Endothelial cell (in vitro differentiated cells): ENCODE measurements around the gene INTS6. TPM values are rescaled to one million over a fixed set of nuclear protein-coding genes. Genes with fewer than 3 reads are reported as not detected.

ENCODE experiments used
- DNase-seq: peaks from one replicate; pipeline ENCODE4 v3.0.0; 2021; ENCODE audit warnings: low spot score
- H3K27ac Mint-ChIP-seq: one replicate; pipeline ENCODE4 v1.8.0; 2021; ENCODE audit warnings: mixed read lengths, inconsistent platforms; ENCODE audit not compliant: unreplicated experiment
- H3K27me3 Mint-ChIP-seq: one replicate; pipeline ENCODE4 v1.8.0; 2021; ENCODE audit warnings: mild to moderate bottlenecking, moderate library complexity, mixed read lengths, inconsistent platforms; ENCODE audit not compliant: unreplicated experiment
- H3K36me3 Mint-ChIP-seq: one replicate; pipeline ENCODE4 v1.8.0; 2021; ENCODE audit warnings: mild to moderate bottlenecking, low read depth, mixed read lengths, inconsistent platforms; ENCODE audit not compliant: unreplicated experiment
- H3K4me1 Mint-ChIP-seq: one replicate; pipeline ENCODE4 v1.8.0; 2021; ENCODE audit warnings: mild to moderate bottlenecking, mixed read lengths, inconsistent platforms; ENCODE audit not compliant: unreplicated experiment
- H3K4me3 Mint-ChIP-seq: one replicate; pipeline ENCODE4 v1.8.0; 2021; ENCODE audit warnings: mild to moderate bottlenecking, mixed read lengths, inconsistent platforms; ENCODE audit not compliant: unreplicated experiment
- H3K9me3 Mint-ChIP-seq: one replicate; pipeline ENCODE4 v1.8.0; 2021; ENCODE audit warnings: mixed read lengths, inconsistent platforms; ENCODE audit not compliant: unreplicated experiment
- total RNA-seq: library from RNA; stranded (reverse); fragmentation: NEBNext Ultra II Directional; extraction: Animal tissue kit (Norgen Biotek cat#: 25700); gene quantifications from one replicate; pipeline ENCODE4 v1.2.1, GENCODE V29; 2021; ENCODE audit not compliant: unreplicated experiment
- TF ChIP-seq, protein P1 (sequence below): fragments of 200-600 bp; sonication (generic); IDR thresholded peaks from one replicate; pipeline ENCODE4 v1.5.0; 2021; ENCODE audit warnings: antibody characterized with exemption; ENCODE audit not compliant: unreplicated experiment

The INTS6 gene
- total RNA-seq, 1 donor from 2014 or later = 45.0 TPM

DNA sequence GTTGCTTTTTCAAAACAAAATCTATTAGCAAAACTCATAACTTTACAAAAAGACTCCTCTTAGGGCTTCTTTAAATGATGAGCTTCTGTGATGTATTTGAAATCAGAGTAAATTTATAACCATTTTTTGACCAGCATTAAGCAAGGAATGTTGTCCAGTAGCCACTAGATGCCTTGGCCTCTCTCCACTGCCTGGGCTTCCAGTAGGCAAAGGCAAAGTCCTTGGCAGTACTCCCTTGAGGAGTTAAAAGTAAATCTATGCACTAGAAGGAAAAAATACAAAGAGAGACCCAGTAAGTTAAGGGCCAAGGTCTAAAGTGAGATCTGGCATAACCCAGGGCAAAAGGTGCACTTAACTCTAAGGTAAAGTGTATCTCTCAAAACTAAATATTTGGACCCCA, 103.8 kb downstream of the INTS6 start:
- Mint-ChIP-seq H3K36me3 (no peaks in the 10 kb centered on the region), H3K4me3 (no peak overlapping the region), H3K4me1 (peaks cover 3% of the 10 kb centered on the region), H3K27me3 (peaks cover 3% of the 10 kb centered on the region), H3K9me3 (no peaks in the 10 kb centered on the region), H3K27ac (no peak overlapping the region)
- DNase-seq = no peak
- TF ChIP-seq, protein P1, sequence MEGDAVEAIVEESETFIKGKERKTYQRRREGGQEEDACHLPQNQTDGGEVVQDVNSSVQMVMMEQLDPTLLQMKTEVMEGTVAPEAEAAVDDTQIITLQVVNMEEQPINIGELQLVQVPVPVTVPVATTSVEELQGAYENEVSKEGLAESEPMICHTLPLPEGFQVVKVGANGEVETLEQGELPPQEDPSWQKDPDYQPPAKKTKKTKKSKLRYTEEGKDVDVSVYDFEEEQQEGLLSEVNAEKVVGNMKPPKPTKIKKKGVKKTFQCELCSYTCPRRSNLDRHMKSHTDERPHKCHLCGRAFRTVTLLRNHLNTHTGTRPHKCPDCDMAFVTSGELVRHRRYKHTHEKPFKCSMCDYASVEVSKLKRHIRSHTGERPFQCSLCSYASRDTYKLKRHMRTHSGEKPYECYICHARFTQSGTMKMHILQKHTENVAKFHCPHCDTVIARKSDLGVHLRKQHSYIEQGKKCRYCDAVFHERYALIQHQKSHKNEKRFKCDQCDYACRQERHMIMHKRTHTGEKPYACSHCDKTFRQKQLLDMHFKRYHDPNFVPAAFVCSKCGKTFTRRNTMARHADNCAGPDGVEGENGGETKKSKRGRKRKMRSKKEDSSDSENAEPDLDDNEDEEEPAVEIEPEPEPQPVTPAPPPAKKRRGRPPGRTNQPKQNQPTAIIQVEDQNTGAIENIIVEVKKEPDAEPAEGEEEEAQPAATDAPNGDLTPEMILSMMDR = no peak

GRCh38 chr13:51348069-51348967, 104.5 kb downstream of the INTS6 start:
- H3K27ac Mint-ChIP-seq = no peak overlapping the region
- H3K4me3 Mint-ChIP-seq = no peak overlapping the region
- no peaks in the 10 kb centered on the region for H3K9me3 Mint-ChIP-seq
- peaks cover 6% of the 10 kb centered on the region for H3K4me1 Mint-ChIP-seq
- H3K27me3 Mint-ChIP-seq = peaks cover 3% of the 10 kb centered on the region
- no peak for DNase-seq
- no peaks in the 10 kb centered on the region for H3K36me3 Mint-ChIP-seq
- TF ChIP-seq, protein P1 = no peak

- DNase-seq = no peak
- TF ChIP-seq, protein P1 = no peak
- Mint-ChIP-seq H3K36me3 (no peaks in the 10 kb centered on the region), H3K9me3 (no peaks in the 10 kb centered on the region), H3K4me3 (no peak overlapping the region), H3K27me3 (peaks cover 3% of the 10 kb centered on the region), H3K4me1 (peaks cover 6% of the 10 kb centered on the region), H3K27ac (no peak overlapping the region)
These were observed 105.7 kb downstream of the INTS6 start for GRCh38 chr13:51347099-51347498.

DNA sequence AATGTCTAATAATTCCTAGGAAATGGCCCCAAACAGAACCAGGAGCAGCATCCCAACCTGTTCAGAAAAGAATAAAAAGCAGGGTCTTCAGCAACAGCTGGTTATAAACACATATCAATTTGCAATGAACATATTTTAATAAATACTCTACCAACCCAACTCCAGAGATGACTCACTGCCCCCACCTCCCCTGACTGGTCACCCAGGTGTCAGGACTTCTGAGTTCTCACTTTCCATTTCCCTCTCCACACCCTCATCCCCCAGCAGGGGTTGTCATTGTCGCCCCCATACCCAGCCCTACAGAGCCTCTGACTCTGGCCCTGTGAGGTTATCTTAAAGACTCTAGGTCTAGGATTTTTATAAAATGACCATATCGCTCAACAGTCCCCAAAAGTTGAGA, 106.4 kb downstream of the INTS6 start:
- no peaks in the 10 kb centered on the region for H3K9me3 Mint-ChIP-seq
- no peak overlapping the region for H3K27ac Mint-ChIP-seq
- TF ChIP-seq, protein P1 = no peak
- peaks cover 3% of the 10 kb centered on the region for H3K27me3 Mint-ChIP-seq
- no peaks in the 10 kb centered on the region for H3K36me3 Mint-ChIP-seq
- H3K4me1 Mint-ChIP-seq = peaks cover 6% of the 10 kb centered on the region
- DNase-seq = no peak
- no peak overlapping the region for H3K4me3 Mint-ChIP-seq

- Mint-ChIP-seq H3K27ac (no peak overlapping the region), H3K4me3 (no peak overlapping the region), H3K27me3 (peaks cover 3% of the 10 kb centered on the region), H3K9me3 (no peaks in the 10 kb centered on the region), H3K4me1 (peaks cover 9% of the 10 kb centered on the region), H3K36me3 (no peaks in the 10 kb centered on the region)
- TF ChIP-seq, protein P1 = no peak
- DNase-seq = no peak
These were observed 109.4 kb downstream of the INTS6 start for GRCh38 chr13:51343475-51343874.
